MG63 (cell line): ENCODE measurements around the gene RASGRP3. TPM values are rescaled to one million over a fixed set of nuclear protein-coding genes. Genes with fewer than 3 reads are reported as not detected.
A peak's percentile ranks its signal among the peaks of the same experiment; 100 is the strongest.

Experiments used
- DNase-seq: peaks from one replicate; pipeline ENCODE4 v3.0.0-alpha.2; 2020
- H3K27me3 ChIP-seq: fragments of 250-450 bp; sonication (Bioruptor Pico); 2 replicates; pipeline ENCODE4 v1.5.1; 2020; ENCODE audit warnings: mild to moderate bottlenecking, moderate library complexity
- H3K36me3 ChIP-seq: fragments of 250-450 bp; sonication (Bioruptor Pico); 2 replicates; pipeline ENCODE4 v1.5.1; 2020; ENCODE audit warnings: mild to moderate bottlenecking, moderate library complexity
- H3K4me3 ChIP-seq: fragments of 250-450 bp; sonication (Bioruptor Pico); 2 replicates; pipeline ENCODE4 v1.5.1; 2020; ENCODE audit warnings: mild to moderate bottlenecking, moderate library complexity
- H3K9me3 ChIP-seq: fragments of 250-450 bp; sonication (Bioruptor Pico); 2 replicates; pipeline ENCODE4 v1.5.1; 2020; ENCODE audit warnings: mild to moderate bottlenecking, moderate library complexity
- total RNA-seq: library from RNA; depleted of rRNA; stranded (reverse); fragments of >200 nt; shearing (Covaris generic); gene quantifications from 2 replicates; pipeline ENCODE4 v1.2.3, GENCODE V29; 2014; ENCODE audit warnings: low replicate concordance

RASGRP3 gene
- total RNA-seq, 1 experiment from 2014 or later, result 3.9 TPM

DNA sequence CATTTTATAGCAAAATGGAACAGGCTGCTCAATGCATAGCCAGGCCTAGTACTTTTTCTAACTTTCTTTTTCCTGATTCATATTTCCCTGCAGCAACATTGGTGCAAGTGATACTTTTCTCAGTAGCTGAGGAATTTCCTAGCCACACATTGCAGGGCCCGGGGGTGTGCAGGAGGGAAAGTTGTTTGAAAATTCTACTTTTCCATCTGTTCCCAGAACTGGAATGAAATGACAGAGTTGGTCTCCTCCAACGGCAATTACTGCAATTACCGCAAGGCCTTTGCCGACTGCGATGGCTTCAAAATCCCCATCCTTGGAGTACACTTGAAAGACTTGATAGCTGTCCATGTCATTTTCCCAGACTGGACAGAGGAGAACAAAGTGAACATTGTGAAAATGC, 50.5 kb downstream of the RASGRP3 start:
- DNase-seq, result no peak
- H3K4me3 ChIP-seq, result no peak overlapping the region
- no peaks in the 10 kb centered on the region for H3K9me3 ChIP-seq
- H3K36me3 ChIP-seq, result no peaks in the 10 kb centered on the region
- no peaks in the 10 kb centered on the region for H3K27me3 ChIP-seq

DNA sequence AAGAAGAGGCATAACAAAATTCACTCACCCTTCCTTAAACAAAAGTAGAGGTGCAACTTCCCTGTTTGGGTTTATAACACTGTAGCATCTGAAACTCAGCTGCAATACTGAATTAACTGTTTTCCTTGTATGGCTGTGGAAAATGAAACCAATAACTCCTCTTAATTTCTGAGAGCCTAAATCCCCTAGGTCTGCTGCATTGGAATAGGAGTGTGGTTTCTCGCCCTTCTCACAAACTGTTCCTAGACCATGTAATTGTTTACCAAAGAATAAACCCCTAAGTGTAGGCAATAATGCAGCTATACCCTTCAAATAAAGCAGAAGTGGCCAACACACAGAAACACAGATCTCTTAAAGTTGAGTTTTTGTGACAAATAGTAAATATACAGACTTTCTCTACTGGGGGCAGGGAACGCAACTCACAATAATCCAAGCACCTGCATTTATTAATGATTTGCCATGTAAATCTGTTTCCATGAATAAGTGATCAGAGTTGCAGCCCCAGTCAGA, 52.0 kb downstream of the RASGRP3 start:
- no peaks in the 10 kb centered on the region for H3K36me3 ChIP-seq
- H3K27me3 ChIP-seq, result no peaks in the 10 kb centered on the region
- H3K9me3 ChIP-seq, result no peaks in the 10 kb centered on the region
- H3K4me3 ChIP-seq, result no peak overlapping the region
- no peak for DNase-seq

DNA sequence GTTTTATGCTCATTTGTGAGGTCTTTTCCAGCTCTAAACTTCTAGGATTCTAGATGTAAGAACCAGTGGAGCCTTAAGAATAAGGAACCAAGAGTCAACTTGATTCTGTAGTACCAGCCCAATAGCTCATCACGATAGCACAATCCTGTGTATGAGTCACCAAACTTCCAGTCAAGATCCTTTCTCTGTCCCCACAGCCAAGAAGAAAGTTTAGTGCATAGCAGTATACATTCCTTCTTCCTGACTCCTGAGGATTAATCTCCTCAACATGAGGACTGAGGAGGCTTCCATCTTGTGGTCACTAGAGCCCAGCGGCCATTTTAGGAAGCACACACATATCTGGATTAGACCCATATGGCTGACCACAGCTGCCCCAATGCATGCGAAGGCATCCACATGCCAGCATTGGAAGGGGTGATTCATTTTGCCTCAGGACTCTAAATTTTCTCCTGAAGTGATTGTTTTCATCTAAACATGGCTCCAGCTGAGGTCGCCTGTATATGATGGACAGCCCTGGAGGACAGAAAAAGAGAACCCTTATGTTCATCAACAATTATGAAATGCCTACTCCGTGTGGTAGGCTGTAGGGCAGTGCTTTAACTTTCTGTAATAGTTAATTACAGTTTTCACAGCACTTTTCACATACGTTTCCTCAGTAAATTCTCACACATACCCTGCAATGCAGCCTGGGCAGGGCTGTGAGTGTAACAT, 53.5 kb downstream of the RASGRP3 start:
- no peaks in the 10 kb centered on the region for H3K36me3 ChIP-seq
- H3K9me3 ChIP-seq, result no peaks in the 10 kb centered on the region
- DNase-seq, result peak; percentile 88
- no peak overlapping the region for H3K4me3 ChIP-seq
- H3K27me3 ChIP-seq, result no peaks in the 10 kb centered on the region

DNA sequence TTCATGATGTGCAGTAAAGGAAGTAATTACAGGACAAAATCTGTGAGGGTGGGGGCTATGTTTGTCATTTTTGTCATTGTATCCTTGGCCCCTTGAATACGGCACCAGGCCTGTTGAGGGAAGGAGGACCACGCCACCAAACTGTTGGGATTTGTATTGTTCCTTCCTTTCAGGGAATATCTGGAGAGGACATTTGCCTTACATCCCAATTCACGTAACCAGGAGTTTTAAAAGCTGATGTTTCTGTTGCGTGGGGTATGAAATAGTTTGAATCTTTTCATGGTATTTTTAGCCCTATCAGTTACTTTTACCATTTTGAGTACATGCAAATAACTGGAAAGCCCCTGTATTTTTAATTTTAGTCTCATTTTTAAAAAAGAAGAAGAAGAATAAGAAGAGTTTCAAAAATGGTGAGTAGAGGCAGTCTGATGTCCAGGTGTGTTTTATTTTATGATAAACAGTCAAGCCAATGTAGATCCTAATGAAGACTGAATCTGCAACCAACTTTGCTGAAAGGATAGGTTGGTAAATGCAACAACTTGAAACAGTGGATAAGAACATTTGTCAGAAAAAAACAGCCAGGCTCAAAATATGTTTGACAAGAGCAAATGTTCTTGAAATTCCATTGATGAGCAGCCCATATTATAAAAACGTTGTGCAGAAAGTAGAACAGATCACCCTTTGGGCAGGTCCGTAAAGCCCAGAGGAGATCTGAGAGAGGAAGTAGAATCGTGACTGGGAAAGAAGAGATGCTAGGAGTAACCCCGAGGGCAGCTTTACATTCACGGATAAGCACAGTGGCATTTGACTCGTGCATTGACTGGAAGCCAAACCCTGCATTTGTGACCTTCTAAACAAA, 54.5 kb downstream of the RASGRP3 start:
- H3K36me3 ChIP-seq, result no peaks in the 10 kb centered on the region
- H3K9me3 ChIP-seq, result no peaks in the 10 kb centered on the region
- H3K27me3 ChIP-seq, result no peaks in the 10 kb centered on the region
- peak; percentile 27 for DNase-seq
- H3K4me3 ChIP-seq, result no peak overlapping the region

DNA sequence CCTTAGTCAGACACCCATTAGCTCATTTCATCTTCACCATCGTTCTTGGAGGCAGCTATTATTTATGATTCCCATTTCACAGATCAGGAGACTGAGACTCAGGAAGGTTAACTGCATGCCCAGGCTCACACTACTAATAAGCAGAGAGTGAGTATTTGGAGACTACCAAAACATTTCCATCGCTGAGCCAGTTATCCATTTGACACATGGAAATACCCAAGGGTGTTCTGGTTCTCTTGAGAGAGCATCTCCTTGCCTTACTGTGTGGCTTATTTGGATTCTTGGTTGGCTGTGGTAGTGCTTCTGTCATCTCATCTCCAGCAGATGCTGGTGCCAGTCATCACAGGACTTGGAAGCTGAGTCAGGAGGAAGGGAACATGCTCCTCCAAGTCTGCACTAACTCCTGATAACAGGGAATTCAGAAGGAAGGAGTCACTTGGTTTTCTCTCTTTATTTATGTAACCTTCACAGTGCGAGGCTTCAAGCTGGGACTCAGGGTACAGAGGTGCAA, 55.2 kb downstream of the RASGRP3 start:
- Histone ChIP-seq H3K4me3 (no peak overlapping the region), H3K36me3 (no peaks in the 10 kb centered on the region), H3K9me3 (no peaks in the 10 kb centered on the region), H3K27me3 (no peaks in the 10 kb centered on the region)
- DNase-seq, result peak; percentile 59

DNA sequence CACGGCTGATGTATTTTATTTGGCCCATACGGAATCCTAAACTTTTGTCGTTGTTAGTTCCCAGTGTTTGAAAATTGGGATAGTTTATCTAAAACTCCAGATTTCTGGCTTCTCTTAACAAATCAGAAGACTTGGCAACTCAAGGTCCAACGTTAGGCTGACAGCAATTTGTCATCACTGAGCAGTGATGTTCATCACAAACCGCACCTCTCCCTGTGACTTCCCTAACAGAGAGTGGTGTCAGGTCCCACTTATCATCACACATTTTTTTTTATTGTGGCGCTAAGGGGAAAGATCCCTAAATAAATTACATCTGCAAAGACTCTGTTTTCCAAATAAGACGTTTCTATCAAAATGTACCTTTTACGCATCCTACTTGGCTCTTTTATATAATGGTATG, 55.7 kb downstream of the RASGRP3 start:
- Histone ChIP-seq H3K36me3 (no peaks in the 10 kb centered on the region), H3K27me3 (no peaks in the 10 kb centered on the region), H3K4me3 (no peak overlapping the region), H3K9me3 (no peaks in the 10 kb centered on the region)
- DNase-seq, result no peak

DNA sequence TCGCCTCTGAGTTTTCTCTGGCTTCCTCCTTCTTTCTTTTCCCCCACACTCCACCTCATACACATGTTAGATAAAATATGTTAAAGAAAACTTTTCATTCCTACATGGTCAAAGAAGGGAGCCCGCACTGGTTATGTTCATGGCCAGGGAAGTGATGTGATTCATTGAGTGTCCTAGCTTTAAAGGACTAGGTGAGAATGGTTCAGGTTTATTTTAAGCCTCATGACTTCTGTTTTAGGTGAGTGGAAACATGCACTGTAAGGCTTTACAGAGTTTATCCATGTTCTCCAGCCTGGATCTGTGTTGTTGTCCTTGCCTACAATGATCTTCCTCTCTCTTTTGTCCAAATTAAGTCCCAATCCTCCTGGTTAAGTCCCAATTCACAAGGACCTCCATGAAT, 56.5 kb downstream of the RASGRP3 start:
- H3K9me3 ChIP-seq, result no peaks in the 10 kb centered on the region
- H3K36me3 ChIP-seq, result no peaks in the 10 kb centered on the region
- H3K27me3 ChIP-seq, result no peaks in the 10 kb centered on the region
- H3K4me3 ChIP-seq, result no peak overlapping the region
- no peak for DNase-seq

DNA sequence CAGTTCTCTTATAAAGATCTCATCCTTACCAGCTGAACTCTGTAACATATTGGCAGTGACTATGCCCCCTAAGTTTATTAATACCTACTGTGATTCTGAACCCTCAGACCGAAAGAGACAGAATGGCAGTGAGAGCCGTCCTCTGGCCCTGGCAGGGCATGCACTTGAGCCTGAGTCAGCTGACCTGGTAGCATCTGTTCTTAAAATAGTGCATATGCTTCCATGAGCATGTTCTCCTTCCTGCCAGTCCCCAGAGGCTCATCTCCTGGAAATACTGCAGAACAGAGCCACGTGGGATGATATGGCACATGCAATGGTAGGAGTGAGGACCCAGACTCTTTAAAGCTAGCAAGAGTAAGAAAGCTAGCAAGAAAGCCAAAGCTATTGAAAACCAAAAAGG, 59.0 kb downstream of the RASGRP3 start:
- Histone ChIP-seq H3K36me3 (no peaks in the 10 kb centered on the region), H3K27me3 (no peaks in the 10 kb centered on the region), H3K4me3 (no peak overlapping the region), H3K9me3 (no peaks in the 10 kb centered on the region)
- no peak for DNase-seq

DNA sequence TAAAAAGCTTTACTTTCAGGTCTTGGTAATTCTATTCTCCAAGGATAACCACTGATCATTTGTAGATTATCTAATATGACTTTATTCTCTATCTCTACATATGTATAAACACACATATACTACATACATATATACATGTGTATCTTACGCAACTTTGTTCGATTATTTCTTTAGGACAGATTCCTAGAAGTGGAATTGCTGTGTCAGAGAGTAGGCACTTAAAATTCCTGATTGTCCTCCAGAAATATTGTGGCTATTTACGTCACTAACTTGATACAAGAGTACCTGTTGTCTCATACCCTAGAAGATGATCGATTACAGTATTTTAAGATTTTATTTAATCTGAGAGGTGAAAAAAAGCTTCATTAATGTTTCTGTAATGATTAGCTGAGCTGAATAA, 64.8 kb downstream of the RASGRP3 start:
- no peaks in the 10 kb centered on the region for H3K9me3 ChIP-seq
- DNase-seq, result no peak
- H3K27me3 ChIP-seq, result no peaks in the 10 kb centered on the region

DNA sequence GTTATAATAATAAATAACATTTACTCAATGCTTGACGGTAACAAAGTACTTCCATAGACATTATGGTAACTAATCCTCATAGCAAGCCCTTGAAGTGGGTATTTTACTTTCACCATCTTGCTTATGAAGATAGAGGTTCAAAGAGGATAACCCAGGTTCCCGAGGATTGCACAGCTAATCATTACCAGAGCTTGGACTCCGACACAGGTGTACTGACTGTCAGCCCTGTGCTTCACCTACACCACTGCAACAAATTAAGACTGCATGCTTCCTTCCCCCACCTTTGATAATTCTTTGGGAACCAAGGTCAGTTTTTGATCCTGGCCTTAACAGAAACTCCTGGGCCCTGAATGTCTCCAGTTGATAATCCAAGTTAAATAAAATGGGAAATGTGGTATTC, 73.8 kb downstream of the RASGRP3 start:
- Histone ChIP-seq H3K4me3 (no peak overlapping the region), H3K27me3 (no peaks in the 10 kb centered on the region), H3K9me3 (no peaks in the 10 kb centered on the region), H3K36me3 (no peaks in the 10 kb centered on the region)
- no peak for DNase-seq

More for the DNA sequence above, 64.8 kb downstream of the RASGRP3 start:
- H3K36me3 ChIP-seq, result no peaks in the 10 kb centered on the region
- no peak overlapping the region for H3K4me3 ChIP-seq

DNA sequence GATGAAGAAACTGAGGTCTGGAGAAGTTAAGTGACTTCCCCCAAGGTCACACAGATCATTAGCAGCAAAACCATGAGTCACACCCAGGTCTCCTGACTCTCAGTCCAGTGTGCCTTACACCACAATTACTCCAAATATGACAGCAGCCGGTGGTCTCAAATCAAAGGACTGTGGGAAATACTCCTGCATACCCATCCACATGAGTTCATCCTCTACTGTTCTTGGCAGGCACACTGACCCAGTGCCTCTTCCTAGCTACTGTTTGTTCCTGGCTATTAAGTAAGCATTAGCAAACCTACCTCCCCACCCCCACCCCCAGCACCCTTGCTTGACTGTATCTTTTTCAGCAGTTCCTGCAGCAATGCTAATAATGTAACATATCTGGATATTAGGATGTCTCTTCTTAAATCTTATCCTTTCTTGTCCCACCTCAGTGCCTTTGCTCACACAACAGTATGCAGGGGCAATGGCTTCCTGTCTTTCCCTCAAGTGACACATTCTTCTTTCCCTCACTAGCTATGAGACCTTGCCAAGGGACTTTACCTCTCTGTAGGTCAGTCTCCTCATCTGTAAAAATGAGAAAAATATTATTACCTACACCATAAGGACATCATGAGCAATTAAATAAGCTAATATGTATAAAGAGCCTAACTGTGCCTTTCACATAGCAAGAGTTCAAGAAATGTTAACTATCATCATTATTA, 76.5 kb downstream of the RASGRP3 start:
- DNase-seq, result no peak
- H3K9me3 ChIP-seq, result no peaks in the 10 kb centered on the region
- no peaks in the 10 kb centered on the region for H3K27me3 ChIP-seq
- H3K36me3 ChIP-seq, result no peaks in the 10 kb centered on the region
- H3K4me3 ChIP-seq, result no peak overlapping the region

DNA sequence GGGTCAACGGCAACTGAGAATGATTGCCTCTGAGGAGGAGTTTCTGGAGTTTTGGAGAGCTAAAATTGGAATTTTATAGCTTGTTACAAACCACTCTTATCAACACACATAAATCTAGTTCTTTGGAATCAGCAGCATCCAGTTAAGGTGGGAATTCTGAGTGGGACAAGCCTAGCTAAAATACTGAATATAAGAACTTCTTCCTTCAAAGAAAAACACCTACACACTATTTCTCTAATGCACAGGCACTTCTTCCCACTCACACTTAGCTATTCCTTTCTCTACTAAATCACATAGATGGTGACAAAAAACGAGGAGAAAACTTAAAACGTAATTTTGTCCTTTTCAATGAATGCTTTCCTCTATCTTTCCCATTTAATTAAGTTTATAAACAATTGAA, 79.2 kb downstream of the RASGRP3 start:
- Histone ChIP-seq H3K36me3 (no peaks in the 10 kb centered on the region; the same call in 1 of the 2 replicates), H3K27me3 (no peaks in the 10 kb centered on the region), H3K4me3 (no peak overlapping the region), H3K9me3 (no peaks in the 10 kb centered on the region)
- no peak for DNase-seq

DNA sequence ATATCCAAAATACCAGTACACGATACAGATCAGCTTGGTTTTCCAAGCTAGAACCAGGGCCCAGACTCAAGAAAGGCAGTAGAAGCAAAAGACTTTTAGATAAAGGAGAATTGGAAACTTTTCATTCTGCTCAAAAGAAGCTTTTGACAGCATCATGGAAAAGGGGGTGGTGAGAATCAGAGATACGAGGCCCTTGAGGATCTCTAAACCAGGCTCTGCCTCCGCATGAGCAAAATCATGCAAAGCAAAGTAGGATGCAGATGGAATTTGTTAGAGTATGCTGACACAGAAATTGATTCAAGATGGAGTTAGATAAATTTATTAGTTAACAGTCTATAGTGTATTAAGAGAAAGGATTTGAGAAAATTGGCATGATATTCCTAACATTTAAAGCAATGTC, 82.9 kb downstream of the RASGRP3 start:
- H3K27me3 ChIP-seq, result no peaks in the 10 kb centered on the region
- no peak for DNase-seq
- no peak overlapping the region for H3K4me3 ChIP-seq
- peaks cover 3% of the 10 kb centered on the region for H3K36me3 ChIP-seq
- H3K9me3 ChIP-seq, result no peaks in the 10 kb centered on the region

DNA sequence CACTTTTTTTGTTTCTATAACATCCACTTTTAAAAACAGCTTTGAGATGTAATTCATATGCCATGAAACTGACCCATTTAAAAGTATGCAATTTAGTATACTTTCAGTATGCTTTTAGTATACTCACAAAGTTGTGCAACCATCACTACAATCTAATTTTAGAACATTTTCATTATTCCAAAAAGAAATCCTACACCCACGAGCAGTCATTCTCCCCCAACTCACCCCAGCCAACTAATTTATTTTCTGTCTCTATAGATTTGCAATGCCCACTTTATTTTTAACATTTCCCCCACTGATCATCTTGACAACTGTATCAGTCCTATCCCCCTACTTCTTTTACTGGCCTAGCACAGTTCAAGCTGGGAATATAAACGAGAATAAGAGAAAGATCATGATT, 83.6 kb downstream of the RASGRP3 start:
- DNase-seq, result no peak
- Histone ChIP-seq H3K9me3 (no peaks in the 10 kb centered on the region), H3K27me3 (no peaks in the 10 kb centered on the region), H3K36me3 (peaks cover 5% of the 10 kb centered on the region), H3K4me3 (no peak overlapping the region)

DNA sequence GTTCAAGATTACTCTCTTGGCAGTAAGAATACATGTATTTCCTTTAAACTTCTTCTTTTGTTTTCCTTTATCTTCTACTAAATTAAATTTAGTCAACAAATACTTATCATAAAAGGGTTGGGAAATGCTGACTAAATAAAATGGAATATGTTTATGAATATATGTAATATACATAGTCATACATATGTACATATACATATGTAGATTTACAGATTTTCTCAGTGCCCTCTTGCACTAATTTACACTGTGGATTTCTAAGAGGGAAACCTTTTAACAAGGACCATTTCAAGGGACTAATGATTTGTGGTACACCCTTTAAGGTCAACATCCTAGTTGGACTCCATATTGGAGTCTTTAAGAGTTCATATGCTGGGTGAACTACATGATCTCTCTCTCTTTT, 85.4 kb downstream of the RASGRP3 start:
- Histone ChIP-seq H3K36me3 (peaks cover 5% of the 10 kb centered on the region), H3K27me3 (no peaks in the 10 kb centered on the region), H3K4me3 (no peak overlapping the region), H3K9me3 (no peaks in the 10 kb centered on the region)
- DNase-seq, result no peak

DNA sequence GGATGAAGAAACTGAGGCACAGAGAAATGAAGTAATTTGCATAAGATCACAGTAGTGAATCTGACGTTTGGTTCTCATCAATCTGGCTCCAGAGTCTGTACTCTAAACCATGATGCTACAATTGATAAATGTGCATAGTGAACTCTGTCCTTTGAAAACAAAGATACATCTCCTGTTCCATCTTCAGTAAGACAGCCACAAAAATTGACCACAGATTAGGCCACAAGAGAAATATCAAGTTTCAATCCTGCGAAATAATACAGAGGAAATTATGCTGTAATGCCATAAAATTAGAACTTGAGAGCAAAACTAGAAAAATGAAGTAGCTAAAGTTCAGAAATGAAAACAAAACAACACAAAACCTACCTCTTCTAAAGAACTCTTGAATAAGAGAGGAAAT, 94.2 kb downstream of the RASGRP3 start:
- Histone ChIP-seq H3K27me3 (no peaks in the 10 kb centered on the region), H3K4me3 (no peak overlapping the region), H3K36me3 (no peaks in the 10 kb centered on the region), H3K9me3 (no peaks in the 10 kb centered on the region)
- DNase-seq, result no peak

DNA sequence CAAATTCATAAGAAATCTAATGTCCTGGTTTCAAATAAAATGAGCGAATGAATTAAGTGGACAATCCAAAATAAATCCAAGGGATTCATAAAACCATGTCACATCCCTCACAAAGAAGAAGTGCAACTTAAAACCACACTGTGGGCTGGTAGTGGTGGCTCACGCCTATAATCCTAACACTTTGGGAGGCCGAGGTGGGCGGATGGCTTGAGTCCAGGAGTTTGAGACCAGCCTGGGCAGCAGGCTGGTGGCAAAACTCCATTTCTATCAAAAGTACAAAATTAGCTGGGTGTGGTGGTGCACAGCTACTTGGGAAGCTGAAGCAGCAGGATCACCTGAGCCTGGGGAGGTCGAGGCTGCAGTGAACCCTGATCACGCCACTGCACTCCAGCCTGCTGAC, 97.2 kb downstream of the RASGRP3 start:
- H3K9me3 ChIP-seq, result no peaks in the 10 kb centered on the region
- no peaks in the 10 kb centered on the region for H3K27me3 ChIP-seq
- H3K4me3 ChIP-seq, result no peak overlapping the region
- DNase-seq, result no peak
- H3K36me3 ChIP-seq, result no peaks in the 10 kb centered on the region
